ENCODE results near the gene HLA-DQA2. TPM values are rescaled to one million over a fixed set of nuclear protein-coding genes. Genes with fewer than 3 reads are reported as not detected.

HLA-DQA2 gene
- total and polyA plus RNA-seq, 2 of the 13 experiments (the other 11 are each of a cell fraction or from before 2014, with no cell fraction given) = not detected

DNA sequence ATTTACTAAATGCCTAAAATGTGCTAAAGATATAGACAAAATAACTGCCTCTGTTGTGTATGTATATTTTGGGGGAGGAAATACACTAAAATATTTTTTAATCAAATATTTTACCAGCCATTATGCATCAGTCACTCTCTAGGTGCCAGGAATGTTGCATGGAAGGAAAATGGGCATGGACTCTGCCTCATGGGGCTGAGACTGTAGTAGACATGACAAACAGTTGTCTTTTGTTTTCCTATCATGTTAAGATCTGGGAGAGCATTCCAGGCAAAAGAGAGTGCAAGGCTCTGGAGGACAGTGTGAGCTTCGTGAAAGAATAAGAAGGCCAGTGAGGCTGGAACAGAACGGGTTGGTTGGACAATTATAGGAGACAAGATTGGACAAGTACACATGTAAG lies 49.1 kb downstream of the HLA-DQA2 start:
- Histone ChIP-seq H4K20me1 (ENCODE audit: insufficient read depth, low read length) (no peaks in the 10 kb centered on the region), H3K79me2 (ENCODE audit: insufficient read depth, low read length) (no peaks in the 10 kb centered on the region), H3K36me3 (replicated peaks in 1 of 2; ENCODE audit: control insufficient read depth in 1 of 2, insufficient read depth in 2 of 2, low read length in 2 of 2) (no peaks in the 10 kb centered on the region), H3K9me3 (ENCODE audit: low read length) (no peaks in the 10 kb centered on the region), H3K27me3 (ENCODE audit: control insufficient read depth in 1 of 2, insufficient read depth in 2 of 2, low read length in 2 of 2) (peaks cover 0 to 37% of the 10 kb centered on the region in 2 experiments; a peak in 4 of 5 replicates), H3K4me1 (ENCODE audit: insufficient read depth, low read length) (peaks cover 7% of the 10 kb centered on the region; the same call in 1 of the 2 replicates), H3K4me3 (replicated peaks in 1 of 3; ENCODE audit: insufficient read depth in 1 of 3, low read depth in 2 of 3, low read length in 3 of 3) (no peak overlapping the region), H2AFZ (ENCODE audit: low read length) (no peak overlapping the region), H3K27ac (ENCODE audit: extremely low read length, insufficient read depth, low read length) (no peak overlapping the region), H3K4me2 (ENCODE audit: low read depth, low read length) (no peak overlapping the region), H3K9ac (ENCODE audit: insufficient read depth, low read depth, low read length) (no peak overlapping the region)
- peak; percentile 72 for ATAC-seq
- FAIRE-seq = peak; percentile 55
- BruUV-seq (replicated peaks) = no TSS peak
- in situ Hi-C loops (cut with HindIII; ENCODE audit: extremely low pct_ligation_motif_present, low pct_unique_long_range_greater_than_20kb) = loop anchor here (10.0 to 25.0 kb wide), 2 partner anchors 546 to 703 kb away; no protein-coding TSS in a partner anchor
- CTCF ChIA-PET (ENCODE audit: low intra/inter-chr PET ratio, low total read pairs) = no interaction called here
- intact Hi-C loops (cut with micrococcal nuclease; ENCODE audit: unreplicated experiment) = loop anchor here (10.0 kb wide), 1 partner anchor 546 kb away; no protein-coding TSS in a partner anchor
- POLR2A ChIA-PET = no interaction called here
- DNase-seq (ENCODE audit: low spot score) = peak; percentile 59
- TF ChIP-seq, protein P1, sequence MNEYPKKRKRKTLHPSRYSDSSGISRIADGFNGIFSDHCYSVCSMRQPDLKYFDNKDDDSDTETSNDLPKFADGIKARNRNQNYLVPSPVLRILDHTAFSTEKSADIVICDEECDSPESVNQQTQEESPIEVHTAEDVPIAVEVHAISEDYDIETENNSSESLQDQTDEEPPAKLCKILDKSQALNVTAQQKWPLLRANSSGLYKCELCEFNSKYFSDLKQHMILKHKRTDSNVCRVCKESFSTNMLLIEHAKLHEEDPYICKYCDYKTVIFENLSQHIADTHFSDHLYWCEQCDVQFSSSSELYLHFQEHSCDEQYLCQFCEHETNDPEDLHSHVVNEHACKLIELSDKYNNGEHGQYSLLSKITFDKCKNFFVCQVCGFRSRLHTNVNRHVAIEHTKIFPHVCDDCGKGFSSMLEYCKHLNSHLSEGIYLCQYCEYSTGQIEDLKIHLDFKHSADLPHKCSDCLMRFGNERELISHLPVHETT (CRISPR knock-in tag; conservative IDR thresholded peaks at IDR 0.05) = no peak
- TF ChIP-seq, protein P2, sequence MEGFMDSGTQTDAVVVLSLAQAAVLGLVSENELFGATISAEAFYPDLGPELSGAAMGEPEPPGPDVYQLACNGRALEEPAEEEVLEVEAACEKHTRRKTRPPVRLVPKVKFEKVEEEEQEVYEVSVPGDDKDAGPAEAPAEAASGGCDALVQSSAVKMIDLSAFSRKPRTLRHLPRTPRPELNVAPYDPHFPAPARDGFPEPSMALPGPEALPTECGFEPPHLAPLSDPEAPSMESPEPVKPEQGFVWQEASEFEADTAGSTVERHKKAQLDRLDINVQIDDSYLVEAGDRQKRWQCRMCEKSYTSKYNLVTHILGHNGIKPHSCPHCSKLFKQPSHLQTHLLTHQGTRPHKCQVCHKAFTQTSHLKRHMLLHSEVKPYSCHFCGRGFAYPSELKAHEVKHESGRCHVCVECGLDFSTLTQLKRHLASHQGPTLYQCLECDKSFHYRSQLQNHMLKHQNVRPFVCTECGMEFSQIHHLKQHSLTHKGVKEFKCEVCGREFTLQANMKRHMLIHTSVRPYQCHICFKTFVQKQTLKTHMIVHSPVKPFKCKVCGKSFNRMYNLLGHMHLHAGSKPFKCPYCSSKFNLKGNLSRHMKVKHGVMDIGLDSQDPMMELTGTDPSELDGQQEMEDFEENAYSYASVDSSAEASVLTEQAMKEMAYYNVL (CRISPR knock-in tag; IDR thresholded peaks at IDR 0.05; ENCODE audit: borderline replicate concordance) = no peak
- TF ChIP-seq SOX13 (IDR thresholded peaks at IDR 0.05) = no peak
- peak in 1 of 2 experiments; percentile 45; a peak in 2 of 4 replicates for TF ChIP-seq SOX13 (CRISPR knock-in tag; conservative IDR thresholded peaks at IDR 0.05 in 1 of 2, IDR thresholded peaks at IDR 0.05 in 1 of 2)
- TF ChIP-seq FOSL2 (CRISPR knock-in tag; IDR thresholded peaks at IDR 0.05) = peak; percentile 58
- TF ChIP-seq TEAD3 (CRISPR knock-in tag; optimal IDR thresholded peaks at IDR 0.05; ENCODE audit: borderline replicate concordance) = peak; percentile 77
- TF ChIP-seq, protein P3, sequence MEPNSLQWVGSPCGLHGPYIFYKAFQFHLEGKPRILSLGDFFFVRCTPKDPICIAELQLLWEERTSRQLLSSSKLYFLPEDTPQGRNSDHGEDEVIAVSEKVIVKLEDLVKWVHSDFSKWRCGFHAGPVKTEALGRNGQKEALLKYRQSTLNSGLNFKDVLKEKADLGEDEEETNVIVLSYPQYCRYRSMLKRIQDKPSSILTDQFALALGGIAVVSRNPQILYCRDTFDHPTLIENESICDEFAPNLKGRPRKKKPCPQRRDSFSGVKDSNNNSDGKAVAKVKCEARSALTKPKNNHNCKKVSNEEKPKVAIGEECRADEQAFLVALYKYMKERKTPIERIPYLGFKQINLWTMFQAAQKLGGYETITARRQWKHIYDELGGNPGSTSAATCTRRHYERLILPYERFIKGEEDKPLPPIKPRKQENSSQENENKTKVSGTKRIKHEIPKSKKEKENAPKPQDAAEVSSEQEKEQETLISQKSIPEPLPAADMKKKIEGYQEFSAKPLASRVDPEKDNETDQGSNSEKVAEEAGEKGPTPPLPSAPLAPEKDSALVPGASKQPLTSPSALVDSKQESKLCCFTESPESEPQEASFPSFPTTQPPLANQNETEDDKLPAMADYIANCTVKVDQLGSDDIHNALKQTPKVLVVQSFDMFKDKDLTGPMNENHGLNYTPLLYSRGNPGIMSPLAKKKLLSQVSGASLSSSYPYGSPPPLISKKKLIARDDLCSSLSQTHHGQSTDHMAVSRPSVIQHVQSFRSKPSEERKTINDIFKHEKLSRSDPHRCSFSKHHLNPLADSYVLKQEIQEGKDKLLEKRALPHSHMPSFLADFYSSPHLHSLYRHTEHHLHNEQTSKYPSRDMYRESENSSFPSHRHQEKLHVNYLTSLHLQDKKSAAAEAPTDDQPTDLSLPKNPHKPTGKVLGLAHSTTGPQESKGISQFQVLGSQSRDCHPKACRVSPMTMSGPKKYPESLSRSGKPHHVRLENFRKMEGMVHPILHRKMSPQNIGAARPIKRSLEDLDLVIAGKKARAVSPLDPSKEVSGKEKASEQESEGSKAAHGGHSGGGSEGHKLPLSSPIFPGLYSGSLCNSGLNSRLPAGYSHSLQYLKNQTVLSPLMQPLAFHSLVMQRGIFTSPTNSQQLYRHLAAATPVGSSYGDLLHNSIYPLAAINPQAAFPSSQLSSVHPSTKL (CRISPR knock-in tag; IDR thresholded peaks at IDR 0.05) = peak; percentile 17; the same call in 1 of the 2 replicates
- peak; percentile 30; the same call in 1 of the 2 replicates for TF ChIP-seq SOX5 (CRISPR knock-in tag; IDR thresholded peaks at IDR 0.05; ENCODE audit: borderline replicate concordance)
- TF ChIP-seq, protein P4, sequence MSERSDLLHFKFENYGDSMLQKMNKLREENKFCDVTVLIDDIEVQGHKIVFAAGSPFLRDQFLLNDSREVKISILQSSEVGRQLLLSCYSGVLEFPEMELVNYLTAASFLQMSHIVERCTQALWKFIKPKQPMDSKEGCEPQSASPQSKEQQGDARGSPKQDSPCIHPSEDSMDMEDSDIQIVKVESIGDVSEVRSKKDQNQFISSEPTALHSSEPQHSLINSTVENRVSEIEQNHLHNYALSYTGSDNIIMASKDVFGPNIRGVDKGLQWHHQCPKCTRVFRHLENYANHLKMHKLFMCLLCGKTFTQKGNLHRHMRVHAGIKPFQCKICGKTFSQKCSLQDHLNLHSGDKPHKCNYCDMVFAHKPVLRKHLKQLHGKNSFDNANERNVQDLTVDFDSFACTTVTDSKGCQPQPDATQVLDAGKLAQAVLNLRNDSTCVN (CRISPR knock-in tag; IDR thresholded peaks at IDR 0.05; ENCODE audit: borderline replicate concordance) = no peak
- TF ChIP-seq JUN (CRISPR knock-in tag; IDR thresholded peaks at IDR 0.05) = no peak
- no peak for TF ChIP-seq KDM4B (CRISPR knock-in tag; IDR thresholded peaks at IDR 0.05)
- 1% methylated on average over 2 of the region's 2 CpGs for WGBS (ENCODE audit: low lambda C conversion rate)

All from HepG2 (cell line).